ENCODE results near the gene E2F4. TPM values are rescaled to one million over a fixed set of nuclear protein-coding genes. Genes with fewer than 3 reads are reported as not detected.

E2F4 gene
- total and polyA plus RNA-seq, 2 of the 13 experiments (the other 11 are each of a cell fraction or from before 2014, with no cell fraction given): 84.8 to 91.2 TPM

- TF ChIP-seq ELK4 (CRISPR knock-in tag; IDR thresholded peaks at IDR 0.05; ENCODE audit: borderline replicate concordance) (no peak), ZNF17 (CRISPR knock-in tag; IDR thresholded peaks at IDR 0.05) (no peak), SYNCRIP (IDR thresholded peaks at IDR 0.05; ENCODE audit: insufficient read depth, low read depth, low read length) (no peak), CEBPB (IDR thresholded peaks at IDR 0.05; ENCODE audit: borderline replicate concordance, low read depth, low read length) (no peak), ZC3H4 (CRISPR knock-in tag; IDR thresholded peaks at IDR 0.05; ENCODE audit: borderline replicate concordance) (no peak), DPF2 (CRISPR knock-in tag; IDR thresholded peaks at IDR 0.05; ENCODE audit: borderline replicate concordance, low read depth) (no peak), BORCS8-MEF2B (CRISPR knock-in tag; IDR thresholded peaks at IDR 0.05) (peak; percentile 52; the same call in 1 of the 2 replicates), MTERF4 (CRISPR knock-in tag; IDR thresholded peaks at IDR 0.05) (peak; percentile 66), MAF1 (CRISPR knock-in tag; IDR thresholded peaks at IDR 0.05; ENCODE audit: borderline replicate concordance) (peak; percentile 77; the same call in 1 of the 2 replicates), ZBTB10 (CRISPR knock-in tag; IDR thresholded peaks at IDR 0.05; ENCODE audit: borderline replicate concordance) (no peak), DNMT3B (CRISPR knock-in tag; conservative IDR thresholded peaks at IDR 0.05) (no peak)
- TF ChIP-seq, protein P1, sequence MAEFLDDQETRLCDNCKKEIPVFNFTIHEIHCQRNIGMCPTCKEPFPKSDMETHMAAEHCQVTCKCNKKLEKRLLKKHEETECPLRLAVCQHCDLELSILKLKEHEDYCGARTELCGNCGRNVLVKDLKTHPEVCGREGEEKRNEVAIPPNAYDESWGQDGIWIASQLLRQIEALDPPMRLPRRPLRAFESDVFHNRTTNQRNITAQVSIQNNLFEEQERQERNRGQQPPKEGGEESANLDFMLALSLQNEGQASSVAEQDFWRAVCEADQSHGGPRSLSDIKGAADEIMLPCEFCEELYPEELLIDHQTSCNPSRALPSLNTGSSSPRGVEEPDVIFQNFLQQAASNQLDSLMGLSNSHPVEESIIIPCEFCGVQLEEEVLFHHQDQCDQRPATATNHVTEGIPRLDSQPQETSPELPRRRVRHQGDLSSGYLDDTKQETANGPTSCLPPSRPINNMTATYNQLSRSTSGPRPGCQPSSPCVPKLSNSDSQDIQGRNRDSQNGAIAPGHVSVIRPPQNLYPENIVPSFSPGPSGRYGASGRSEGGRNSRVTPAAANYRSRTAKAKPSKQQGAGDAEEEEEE (CRISPR knock-in tag; IDR thresholded peaks at IDR 0.05; ENCODE audit: borderline replicate concordance): no peak
- TF ChIP-seq, protein P2, sequence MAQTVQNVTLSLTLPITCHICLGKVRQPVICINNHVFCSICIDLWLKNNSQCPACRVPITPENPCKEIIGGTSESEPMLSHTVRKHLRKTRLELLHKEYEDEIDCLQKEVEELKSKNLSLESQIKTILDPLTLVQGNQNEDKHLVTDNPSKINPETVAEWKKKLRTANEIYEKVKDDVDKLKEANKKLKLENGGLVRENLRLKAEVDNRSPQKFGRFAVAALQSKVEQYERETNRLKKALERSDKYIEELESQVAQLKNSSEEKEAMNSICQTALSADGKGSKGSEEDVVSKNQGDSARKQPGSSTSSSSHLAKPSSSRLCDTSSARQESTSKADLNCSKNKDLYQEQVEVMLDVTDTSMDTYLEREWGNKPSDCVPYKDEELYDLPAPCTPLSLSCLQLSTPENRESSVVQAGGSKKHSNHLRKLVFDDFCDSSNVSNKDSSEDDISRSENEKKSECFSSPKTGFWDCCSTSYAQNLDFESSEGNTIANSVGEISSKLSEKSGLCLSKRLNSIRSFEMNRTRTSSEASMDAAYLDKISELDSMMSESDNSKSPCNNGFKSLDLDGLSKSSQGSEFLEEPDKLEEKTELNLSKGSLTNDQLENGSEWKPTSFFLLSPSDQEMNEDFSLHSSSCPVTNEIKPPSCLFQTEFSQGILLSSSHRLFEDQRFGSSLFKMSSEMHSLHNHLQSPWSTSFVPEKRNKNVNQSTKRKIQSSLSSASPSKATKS (CRISPR knock-in tag; IDR thresholded peaks at IDR 0.05): no peak
- TF ChIP-seq, protein P3, sequence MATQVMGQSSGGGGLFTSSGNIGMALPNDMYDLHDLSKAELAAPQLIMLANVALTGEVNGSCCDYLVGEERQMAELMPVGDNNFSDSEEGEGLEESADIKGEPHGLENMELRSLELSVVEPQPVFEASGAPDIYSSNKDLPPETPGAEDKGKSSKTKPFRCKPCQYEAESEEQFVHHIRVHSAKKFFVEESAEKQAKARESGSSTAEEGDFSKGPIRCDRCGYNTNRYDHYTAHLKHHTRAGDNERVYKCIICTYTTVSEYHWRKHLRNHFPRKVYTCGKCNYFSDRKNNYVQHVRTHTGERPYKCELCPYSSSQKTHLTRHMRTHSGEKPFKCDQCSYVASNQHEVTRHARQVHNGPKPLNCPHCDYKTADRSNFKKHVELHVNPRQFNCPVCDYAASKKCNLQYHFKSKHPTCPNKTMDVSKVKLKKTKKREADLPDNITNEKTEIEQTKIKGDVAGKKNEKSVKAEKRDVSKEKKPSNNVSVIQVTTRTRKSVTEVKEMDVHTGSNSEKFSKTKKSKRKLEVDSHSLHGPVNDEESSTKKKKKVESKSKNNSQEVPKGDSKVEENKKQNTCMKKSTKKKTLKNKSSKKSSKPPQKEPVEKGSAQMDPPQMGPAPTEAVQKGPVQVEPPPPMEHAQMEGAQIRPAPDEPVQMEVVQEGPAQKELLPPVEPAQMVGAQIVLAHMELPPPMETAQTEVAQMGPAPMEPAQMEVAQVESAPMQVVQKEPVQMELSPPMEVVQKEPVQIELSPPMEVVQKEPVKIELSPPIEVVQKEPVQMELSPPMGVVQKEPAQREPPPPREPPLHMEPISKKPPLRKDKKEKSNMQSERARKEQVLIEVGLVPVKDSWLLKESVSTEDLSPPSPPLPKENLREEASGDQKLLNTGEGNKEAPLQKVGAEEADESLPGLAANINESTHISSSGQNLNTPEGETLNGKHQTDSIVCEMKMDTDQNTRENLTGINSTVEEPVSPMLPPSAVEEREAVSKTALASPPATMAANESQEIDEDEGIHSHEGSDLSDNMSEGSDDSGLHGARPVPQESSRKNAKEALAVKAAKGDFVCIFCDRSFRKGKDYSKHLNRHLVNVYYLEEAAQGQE (IDR thresholded peaks at IDR 0.05; ENCODE audit: borderline replicate concordance in 1 of 2, low read depth in 1 of 2, low read length in 2 of 2): no peak
Observed at GRCh38 chr16:67155295-67156142, 36.4 kb upstream of the E2F4 start (continued).
